Stimulated activated CD8-positive, alpha-beta memory T cell treated with anti-CD3 and anti-CD28 coated beads, Interleukin-4, amount 100 ng/mL, for 1 hour (primary cell): ENCODE results near the gene CALML3.

Experiments
- DNase-seq, 2 donors: peaks; one replicate each; pipeline ENCODE4 v3.0.0-alpha.2; 2020; ENCODE audit warnings: low read depth in 2 of 2, low spot score in 1 of 2

Gene CALML3

GRCh38 chr10:5506246-5506645, 18.5 kb upstream of the CALML3 start:
- DNase-seq: no peak

DNA sequence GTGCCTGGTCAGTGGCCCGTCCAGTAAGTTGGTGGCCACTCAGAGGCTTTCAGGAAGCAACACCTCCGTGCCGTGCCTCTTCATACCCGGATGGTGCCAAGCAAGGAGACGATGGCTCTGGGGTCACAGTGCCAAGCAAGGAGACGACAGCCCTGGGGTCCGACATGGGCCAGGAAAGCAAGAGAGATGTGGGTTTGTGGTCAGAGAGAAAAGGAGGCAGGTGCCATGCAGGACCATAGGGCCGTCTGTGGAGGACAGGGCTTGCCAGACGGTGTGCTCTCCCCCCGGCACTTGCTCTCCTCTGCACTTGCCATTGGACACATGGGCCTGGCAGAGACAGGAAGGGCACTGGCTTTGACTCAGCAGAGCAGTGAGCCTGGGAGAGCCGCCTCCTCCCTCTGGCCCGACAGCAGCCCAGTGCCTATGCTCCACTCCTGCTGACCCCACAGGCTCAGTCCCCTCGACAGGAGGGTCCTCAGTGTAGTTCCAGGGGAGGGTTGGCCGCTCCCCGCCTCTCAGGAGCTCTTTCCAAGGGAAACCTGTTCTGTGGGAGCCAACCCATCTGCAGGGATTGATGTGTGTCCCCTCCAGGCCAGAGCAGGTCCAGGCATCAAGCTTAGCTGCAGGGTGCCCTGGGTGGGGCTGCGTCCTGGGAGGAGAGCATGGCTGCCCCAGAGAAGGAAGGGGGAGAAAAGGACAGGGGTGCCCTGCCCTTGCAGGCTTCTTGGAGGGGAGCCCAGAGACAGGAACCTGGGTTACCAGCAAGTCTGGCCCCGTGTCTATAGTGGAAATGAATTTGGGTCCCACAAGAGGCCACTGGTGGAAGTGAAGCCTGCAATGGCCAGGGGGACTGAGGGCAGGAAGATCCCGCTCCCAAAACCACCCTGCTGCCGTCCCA, 17.8 kb upstream of the CALML3 start:
- no peak for DNase-seq

GRCh38 chr10:5507649-5508131, 17.1 kb upstream of the CALML3 start:
- DNase-seq: no peak

DNA sequence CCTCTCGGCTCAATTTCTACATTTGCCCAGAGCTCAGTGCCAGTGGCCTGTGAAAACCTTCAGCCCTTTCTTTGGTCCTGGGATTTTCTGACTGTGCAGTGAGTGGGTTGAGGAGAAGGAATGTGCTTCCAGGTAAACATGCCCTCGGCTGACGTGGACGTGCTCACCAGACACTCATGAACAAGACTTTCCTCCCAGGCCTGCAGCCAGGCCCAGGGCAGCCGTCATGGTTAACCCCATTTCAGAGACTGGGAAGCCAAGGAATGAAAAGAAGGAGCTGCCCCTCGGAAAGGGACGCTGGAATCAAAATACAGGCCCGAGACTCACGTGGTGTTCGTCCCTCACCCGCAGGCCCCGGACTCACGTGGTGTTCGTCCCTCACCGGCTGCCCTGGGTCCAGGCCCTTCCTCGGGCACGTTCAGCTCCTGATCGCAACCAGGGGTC, 16.6 kb upstream of the CALML3 start:
- DNase-seq: no peak

GRCh38 chr10:5508786-5509185, 16.0 kb upstream of the CALML3 start:
- no peak for DNase-seq

GRCh38 chr10:5509236-5509635, 15.5 kb upstream of the CALML3 start:
- DNase-seq: no peak

GRCh38 chr10:5509691-5510090, 15.1 kb upstream of the CALML3 start:
- DNase-seq: no peak

DNA sequence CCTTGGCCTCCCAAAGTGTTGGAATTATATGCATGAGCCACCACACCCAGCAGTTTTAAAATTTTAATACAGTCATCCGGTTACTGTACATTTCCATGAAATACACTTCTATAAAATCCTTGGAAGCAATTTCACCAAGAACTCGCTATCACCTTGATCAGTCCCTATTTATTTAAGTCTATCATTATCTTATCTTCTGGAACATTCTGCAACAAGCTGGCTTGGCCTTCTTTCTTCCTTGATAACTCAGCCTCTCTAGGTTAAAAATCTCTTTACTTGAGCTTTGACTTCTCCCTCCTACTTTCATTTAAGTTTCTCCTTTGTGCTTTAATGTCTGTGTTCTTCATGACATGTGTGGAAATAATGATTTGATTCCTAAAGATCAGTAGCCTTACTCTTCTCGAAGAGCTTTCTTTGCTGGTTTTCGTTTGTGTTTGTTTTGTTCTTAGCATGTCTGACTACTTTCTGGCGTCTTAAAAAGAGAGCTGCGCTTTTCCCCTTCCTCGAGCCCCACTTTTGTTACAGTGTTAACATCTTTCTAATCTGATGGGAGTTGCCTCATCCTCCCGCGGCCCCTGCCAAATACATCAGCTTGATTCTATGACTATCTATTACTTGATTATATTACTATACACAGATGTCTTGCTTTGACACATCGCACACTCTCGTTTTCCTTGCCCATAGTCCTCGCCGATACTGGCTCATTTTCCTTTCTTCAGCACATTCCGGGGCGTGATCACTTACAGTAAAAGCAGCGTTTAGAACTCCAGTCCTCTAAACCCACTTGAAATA, 14.3 kb upstream of the CALML3 start:
- no peak for DNase-seq

DNA sequence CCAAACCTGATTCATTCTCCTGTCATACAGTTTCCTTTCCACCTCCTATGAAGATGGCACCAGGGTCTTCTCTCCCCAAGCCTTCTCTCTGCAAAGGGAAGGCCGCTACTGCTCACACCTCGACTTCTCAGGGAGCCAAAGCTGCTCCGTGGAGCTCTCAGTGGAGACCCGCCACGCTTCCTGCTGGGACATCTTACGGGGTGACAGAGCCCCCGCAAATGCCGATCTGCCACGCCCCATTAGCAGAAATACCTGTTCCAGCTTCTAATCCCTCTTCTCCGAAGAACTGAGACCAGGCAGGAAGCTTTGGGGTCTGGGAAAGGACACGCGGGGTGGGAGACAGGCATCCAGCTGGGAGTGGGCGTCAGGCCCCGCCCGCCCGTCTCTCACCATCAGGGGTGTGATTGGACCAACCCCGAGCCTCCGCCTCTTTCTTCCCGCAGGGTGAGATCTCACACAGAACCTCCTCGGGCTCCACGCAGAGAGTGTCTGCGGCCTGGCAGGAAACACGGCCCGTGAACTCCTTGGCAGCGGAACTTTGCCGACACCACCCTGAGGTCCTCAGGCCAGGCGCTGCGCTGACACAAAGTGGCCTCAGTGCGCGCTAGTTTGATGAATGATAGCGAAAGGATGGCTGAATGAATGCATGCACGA, 13.4 kb upstream of the CALML3 start:
- DNase-seq: no peak

DNA sequence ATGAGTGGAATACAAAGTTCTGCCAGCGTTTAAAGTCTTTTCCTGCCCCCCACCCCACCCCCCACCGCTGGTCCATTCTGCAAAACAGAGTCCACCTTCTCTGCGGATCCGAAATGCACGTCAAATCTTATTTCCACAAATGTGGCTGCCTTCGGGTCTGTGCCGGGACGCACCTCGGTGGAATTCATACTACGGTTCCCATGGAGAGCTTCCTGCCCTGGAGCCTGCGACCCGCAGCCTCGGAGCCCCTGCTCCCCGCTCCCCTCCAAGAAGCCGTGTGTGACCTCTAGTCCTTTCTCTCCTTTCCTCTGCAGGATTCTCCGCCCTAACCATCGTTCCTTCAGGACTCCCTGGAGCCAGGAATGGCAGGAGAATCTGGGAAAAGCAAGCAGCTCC, 12.9 kb upstream of the CALML3 start:
- no peak for DNase-seq

DNA sequence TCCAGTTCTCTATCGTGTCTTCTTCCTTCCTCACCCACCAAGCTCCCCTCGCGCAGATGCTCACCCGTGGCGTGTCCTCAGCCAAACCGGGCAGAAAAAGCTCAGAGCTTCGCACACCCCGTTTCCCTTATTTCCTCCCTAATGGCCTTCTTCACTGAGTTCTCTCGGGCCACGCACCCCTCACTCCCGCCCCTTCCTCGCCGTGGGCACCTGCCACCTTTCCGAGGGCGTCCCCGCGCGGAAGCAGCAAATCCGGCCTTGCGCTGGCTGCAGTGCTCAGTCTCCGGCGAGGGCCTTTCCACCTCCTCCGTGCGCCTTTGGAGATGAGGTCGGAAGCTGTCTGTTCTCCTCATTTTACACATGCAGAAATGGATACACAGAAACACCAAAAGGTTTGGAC, 12.4 kb upstream of the CALML3 start:
- no peak for DNase-seq

GRCh38 chr10:5512881-5513612, 11.7 kb upstream of the CALML3 start:
- no peak for DNase-seq

GRCh38 chr10:5514226-5514850, 10.4 kb upstream of the CALML3 start:
- DNase-seq: no peak

DNA sequence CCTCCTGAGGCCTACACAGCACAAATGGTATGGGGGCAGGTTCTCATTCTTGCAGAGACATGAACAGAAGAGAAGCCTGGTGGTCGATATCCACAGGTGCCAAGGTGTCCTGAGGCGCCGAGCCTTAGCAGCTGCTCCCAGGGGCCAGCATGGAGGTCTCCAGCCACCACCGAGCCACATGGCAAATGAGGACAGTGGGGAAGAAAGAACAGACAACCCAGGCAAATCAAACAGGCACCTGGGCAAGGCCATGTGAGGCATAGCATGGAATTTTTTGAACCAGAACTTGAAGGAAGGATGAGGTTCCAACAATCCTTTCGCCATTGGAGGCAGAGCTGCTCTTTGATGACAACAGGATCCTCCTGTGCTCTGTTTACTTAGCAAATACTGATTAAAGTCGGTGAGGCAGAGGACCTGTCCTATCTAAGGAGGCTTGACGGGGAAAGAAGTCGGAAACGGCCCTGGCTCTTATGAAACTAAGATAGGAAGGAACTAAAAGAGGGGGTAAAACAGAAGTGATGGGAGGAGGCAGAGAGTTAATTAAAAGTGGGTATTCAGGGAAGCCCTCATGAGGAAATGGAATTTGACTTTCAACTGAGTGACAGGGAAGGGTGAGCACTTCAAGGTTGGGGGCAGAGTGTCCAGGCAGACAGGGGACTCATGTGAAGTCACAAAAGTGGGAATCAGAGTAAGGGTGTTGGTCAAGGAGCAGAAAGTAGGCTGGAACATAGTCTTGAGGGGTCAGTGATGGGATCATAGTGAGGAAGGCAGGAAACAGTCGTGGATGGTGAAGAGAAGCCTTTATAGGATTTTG, 8.6 kb upstream of the CALML3 start:
- DNase-seq: no peak

DNA sequence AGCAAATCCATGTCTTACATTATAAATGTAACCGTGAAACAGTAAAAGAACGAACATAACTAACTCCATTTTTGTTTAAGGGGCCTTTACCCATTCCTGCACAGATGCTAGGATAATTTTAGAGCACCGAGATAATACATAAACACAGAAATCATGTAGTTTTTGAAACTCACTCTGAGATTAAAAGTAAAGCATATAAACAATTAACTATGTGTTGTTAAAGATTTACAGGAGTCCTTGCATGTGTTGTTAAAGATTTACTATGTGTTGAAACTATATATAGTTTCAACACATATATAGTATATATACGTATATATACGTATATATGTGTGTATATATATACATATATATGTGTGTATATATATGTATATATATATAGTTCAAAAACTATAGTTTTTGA, 7.2 kb upstream of the CALML3 start:
- DNase-seq: no peak

DNA sequence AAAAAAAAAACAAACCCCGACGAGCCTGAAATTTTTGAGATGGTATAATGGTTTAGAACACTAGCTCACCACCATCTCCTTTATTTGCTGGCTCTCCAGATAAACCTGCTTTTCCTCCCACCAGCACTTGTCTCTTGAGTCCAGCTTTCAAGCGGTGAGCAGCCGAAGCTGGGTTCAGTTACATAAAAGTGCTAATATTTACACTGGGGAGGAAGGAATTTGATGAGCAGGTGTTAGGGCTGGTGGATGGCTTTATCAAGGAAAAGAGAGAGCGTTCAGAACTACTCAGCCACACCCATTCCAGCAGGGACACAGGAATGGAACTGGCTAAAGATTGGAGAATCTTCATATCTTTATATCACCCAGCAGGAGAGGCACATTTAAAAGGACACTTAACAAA, 6.6 kb upstream of the CALML3 start:
- no peak for DNase-seq

- DNase-seq: no peak
Observed at GRCh38 chr10:5519054-5519453, 5.7 kb upstream of the CALML3 start.

DNA sequence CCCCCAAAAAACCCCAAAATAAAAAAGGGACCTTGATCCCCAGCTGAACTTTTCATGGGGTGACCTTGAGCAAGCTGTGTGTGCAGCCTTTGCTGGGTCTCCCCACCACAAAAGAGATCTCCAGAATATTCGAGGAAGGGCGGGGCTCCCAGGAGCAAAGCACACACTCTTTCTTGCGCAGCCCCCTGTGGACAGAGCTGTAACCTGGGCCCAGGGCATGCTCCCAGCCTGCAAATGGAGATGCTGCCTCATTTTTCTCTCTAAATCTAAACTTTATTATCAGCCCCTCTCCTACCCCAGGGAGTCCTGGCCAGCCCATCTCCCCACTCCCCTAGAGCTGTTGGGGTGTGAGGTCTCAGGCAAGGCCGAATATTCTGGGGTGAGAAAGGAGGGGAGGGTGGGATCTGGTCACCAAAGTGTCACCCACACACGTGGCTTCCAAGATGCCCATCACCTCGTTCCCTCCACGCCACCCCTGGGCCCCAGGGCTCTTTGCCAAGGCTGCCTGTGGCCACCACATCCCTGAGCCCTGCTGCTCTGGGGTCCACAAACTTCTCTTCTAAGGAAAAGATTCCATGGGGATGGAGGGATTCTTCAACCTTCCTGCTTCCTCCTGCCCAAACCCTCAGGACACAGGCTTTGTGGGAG, 1.7 kb upstream of the CALML3 start:
- no peak for DNase-seq
